Measurements from ENCODE around the gene SS18L1.

Gene SS18L1

DNA sequence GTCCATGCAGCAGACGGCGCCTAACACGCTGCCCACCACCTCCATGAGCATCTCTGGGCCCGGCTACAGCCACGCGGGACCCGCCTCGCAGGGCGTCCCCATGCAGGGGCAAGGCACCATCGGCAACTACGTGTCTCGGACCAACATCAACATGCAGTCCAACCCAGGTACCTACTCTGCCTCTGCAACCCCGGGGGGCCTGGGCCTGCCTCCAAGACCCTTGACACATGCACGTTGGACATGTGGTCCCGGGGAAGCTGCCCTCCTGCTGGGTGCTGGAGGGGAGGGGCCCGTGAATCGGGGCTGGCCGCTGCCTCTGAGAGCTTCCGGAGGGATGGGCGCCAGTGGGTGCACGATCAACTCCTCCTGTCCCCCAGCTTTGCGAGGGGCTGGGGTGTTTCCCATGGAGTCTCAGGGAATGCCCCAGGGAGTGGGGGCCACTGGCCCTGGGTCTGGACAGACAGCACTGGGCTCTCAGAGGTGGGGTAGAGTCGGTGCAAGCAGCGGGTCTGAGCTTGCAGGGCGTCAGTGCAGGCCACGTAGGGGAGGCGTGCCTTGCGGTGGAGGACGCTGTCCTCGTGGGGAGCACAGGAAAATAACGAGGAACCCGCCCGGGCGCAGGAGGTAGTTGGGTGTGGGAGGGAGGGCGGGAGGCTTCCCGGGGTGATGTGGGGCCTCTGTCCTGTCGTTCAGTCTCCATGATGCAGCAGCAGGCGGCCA is 19.4 kb downstream of the SS18L1 start:
- Histone ChIP-seq H3K27me3 (no peaks in the 10 kb centered on the region), H3K27ac (no peak overlapping the region), H3K9me3 (no peaks in the 10 kb centered on the region), H3K36me3 (peaks cover 39 to 92% (median 67%) of the 10 kb centered on the region in 3 donors), H3K4me1 (no peaks in the 10 kb centered on the region), H3K4me3 (no peak overlapping the region)
- intact Hi-C loops (cut with DNase I; ENCODE audit: low total_unique reads): no loop called here
- TF ChIP-seq, protein P1, sequence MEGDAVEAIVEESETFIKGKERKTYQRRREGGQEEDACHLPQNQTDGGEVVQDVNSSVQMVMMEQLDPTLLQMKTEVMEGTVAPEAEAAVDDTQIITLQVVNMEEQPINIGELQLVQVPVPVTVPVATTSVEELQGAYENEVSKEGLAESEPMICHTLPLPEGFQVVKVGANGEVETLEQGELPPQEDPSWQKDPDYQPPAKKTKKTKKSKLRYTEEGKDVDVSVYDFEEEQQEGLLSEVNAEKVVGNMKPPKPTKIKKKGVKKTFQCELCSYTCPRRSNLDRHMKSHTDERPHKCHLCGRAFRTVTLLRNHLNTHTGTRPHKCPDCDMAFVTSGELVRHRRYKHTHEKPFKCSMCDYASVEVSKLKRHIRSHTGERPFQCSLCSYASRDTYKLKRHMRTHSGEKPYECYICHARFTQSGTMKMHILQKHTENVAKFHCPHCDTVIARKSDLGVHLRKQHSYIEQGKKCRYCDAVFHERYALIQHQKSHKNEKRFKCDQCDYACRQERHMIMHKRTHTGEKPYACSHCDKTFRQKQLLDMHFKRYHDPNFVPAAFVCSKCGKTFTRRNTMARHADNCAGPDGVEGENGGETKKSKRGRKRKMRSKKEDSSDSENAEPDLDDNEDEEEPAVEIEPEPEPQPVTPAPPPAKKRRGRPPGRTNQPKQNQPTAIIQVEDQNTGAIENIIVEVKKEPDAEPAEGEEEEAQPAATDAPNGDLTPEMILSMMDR (IDR thresholded peaks at IDR 0.05): no peak
- DNase-seq: no peak

- no peak for DNase-seq
- Histone ChIP-seq H3K36me3 (peaks cover 39 to 98% (median 72%) of the 10 kb centered on the region in 3 donors), H3K27me3 (no peaks in the 10 kb centered on the region), H3K27ac (no peak overlapping the region), H3K4me1 (no peaks in the 10 kb centered on the region), H3K9me3 (no peaks in the 10 kb centered on the region), H3K4me3 (no peak overlapping the region)
- TF ChIP-seq, protein P1 (IDR thresholded peaks at IDR 0.05): no peak
- intact Hi-C loops (cut with DNase I; ENCODE audit: low total_unique reads): no loop called here
Measured at GRCh38 chr20:62163485-62163865, 19.9 kb downstream of the SS18L1 start.

DNA sequence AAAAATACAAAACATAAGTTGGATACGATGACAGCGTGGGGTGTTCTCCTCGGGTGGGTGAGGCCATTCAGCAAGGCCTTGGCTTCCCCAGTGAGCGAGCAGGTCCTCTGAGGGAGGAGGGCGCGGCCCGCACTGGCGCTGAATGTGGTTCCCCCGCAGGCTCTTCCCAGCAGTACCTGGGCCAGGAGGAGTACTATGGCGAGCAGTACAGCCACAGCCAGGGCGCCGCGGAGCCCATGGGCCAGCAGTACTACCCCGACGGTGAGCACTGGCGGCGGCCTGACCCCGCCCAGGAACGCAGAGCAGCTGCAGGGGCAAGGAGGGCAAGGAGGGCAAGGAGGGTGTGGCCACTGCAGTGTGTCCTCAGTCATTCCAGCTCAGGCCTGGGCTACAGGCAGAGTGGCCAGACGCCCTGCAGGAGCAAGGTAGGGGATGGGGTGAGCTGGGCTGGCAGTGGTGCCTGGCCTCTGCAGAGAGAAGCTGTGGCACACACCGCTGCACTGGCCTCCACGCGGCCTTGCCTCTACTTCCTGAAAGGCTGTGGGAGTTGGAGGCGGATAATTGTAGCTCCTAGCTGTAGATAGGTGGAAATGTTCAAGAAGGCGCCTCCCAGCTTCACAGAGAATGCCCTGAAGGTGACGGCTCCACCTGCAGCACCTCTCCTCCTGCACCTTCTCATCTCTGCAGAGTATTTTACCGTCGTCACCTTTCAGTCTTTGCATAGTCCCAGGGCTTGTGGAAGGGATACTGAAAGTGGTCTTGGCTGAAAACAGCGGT is 20.6 kb downstream of the SS18L1 start:
- TF ChIP-seq, protein P1 (IDR thresholded peaks at IDR 0.05): no peak
- Histone ChIP-seq H3K27me3 (no peaks in the 10 kb centered on the region), H3K36me3 (peaks cover 39 to 98% (median 79%) of the 10 kb centered on the region in 3 donors), H3K4me3 (no peak overlapping the region), H3K9me3 (no peaks in the 10 kb centered on the region), H3K4me1 (no peaks in the 10 kb centered on the region), H3K27ac (no peak overlapping the region)
- intact Hi-C loops (cut with DNase I; ENCODE audit: low total_unique reads): no loop called here
- no peak for DNase-seq

GRCh38 chr20:62164879-62165761 is 21.6 kb downstream of the SS18L1 start:
- intact Hi-C loops (cut with DNase I; ENCODE audit: low total_unique reads): no loop called here
- no peak overlapping the region for H3K27ac ChIP-seq
- H3K36me3 ChIP-seq: peaks cover 39 to 99% (median 74%) of the 10 kb centered on the region in 3 donors
- no peaks in the 10 kb centered on the region for H3K4me1 ChIP-seq
- no peak overlapping the region for H3K4me3 ChIP-seq
- no peaks in the 10 kb centered on the region for H3K27me3 ChIP-seq
- TF ChIP-seq, protein P1 (IDR thresholded peaks at IDR 0.05): no peak
- DNase-seq: no peak
- H3K9me3 ChIP-seq: no peaks in the 10 kb centered on the region

GRCh38 chr20:62165762-62166399 is 22.3 kb downstream of the SS18L1 start:
- H3K36me3 ChIP-seq: peaks cover 39 to 100% (median 70%) of the 10 kb centered on the region in 3 donors
- intact Hi-C loops (cut with DNase I; ENCODE audit: low total_unique reads): no loop called here
- no peaks in the 10 kb centered on the region for H3K27me3 ChIP-seq

More at GRCh38 chr20:62165762-62166399, 22.3 kb downstream of the SS18L1 start:
- DNase-seq: no peak
- H3K4me3 ChIP-seq: no peak overlapping the region
- H3K4me1 ChIP-seq: no peaks in the 10 kb centered on the region
- no peak overlapping the region for H3K27ac ChIP-seq
- no peaks in the 10 kb centered on the region for H3K9me3 ChIP-seq
- TF ChIP-seq, protein P1 (IDR thresholded peaks at IDR 0.05): no peak
